Germinal center (tissue), 1 donor: ENCODE data around the gene FBXO44.

ENCODE experiments used
- DNase-seq: peaks from one replicate; pipeline ENCODE4 v3.0.0; 2012; ENCODE audit warnings: mixed read lengths, low spot score

The FBXO44 gene

DNA sequence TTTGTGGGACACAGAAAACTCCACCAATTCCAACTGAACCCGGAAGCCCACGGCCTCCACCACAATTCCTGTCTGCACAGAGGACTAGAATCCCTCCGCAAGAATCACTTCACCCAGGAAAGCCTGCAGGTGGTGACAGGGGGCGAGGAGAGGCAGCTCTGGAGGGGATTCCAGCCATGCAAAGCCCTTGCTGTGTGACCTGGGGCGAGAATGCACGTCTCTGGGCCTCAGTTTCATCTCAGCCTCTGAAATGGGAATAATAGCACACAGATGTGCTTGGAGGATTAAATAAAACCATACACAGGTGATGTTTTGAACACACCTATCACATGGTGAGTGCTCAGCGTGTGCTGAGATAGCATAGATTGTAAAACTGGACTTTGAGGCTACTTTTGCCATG, 14.6 kb upstream of the FBXO44 start:
- no peak for DNase-seq

GRCh38 chr1:11640944-11641343, 13.7 kb upstream of the FBXO44 start:
- no peak for DNase-seq

DNA sequence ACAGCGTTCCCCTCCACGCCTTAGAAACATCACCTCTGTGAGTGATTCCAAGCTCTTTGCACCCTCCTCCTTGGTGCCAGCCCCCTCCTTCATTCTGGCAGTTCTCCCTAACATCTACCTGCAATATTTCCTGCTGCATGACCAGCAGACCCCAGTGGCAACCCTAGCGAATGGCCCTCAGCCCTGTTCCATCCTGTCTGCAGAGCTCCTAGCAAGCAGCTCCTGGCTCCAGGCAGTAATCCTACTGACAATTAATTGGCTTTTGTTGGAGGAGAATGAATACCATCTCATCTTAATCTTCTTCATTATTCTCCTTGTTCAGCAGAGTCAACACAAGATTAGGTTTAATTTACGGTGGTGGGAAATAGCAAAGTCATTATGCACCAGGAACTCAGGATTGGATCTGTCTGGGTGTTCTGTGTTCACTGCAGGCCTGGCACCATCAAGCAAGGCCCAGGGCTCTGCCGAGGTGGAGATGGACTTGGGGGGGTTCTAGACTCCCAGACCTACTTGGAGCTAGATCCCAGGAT, 12.8 kb upstream of the FBXO44 start:
- no peak for DNase-seq

DNA sequence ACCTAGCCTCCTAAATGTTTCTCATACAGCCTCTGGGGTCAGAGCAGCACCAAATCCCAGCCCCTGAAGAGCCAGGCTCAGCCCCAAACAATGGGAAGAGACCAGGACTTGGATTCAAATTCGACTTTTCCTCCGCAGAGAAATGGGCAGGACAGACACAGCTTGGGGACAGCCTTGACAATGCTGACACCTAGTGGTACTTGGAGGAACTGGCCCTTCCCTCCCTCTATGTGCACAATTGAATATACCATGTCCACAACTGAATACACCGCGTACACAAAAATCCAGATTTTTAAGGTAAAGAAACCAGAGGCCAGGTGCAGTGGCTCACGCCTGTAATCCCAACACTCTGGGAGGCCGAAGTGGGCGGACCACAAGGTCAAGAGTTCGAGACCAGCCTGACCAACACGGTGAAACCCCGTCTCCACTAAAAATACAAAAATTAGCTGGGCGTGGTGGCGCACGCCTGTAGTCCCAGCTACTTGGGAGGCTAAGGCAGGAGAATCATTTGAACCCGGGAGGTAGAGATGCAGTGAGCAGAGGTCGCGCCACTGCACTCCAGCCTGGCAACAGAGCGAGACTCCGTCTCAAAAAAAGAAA, 12.2 kb upstream of the FBXO44 start:
- DNase-seq: peak; percentile 78

DNA sequence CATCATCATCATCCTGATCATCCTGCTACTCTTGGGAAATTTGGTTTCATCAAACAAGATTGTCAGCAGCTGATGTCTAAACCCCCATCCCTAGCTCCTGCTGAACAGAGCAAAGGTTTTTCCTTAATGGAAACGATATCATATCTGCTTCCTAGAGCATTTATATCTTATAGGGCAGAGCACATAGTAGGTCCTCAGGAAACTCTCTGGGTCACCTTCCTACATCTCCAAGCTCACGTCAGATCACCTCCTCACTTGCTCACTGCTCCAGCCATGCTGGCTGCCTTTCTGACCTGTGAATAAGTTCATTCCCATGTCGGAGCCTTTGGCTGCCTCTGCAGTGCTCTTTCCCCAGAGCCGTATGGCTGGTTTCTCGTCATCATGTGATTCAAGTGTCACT, 10.9 kb upstream of the FBXO44 start:
- DNase-seq: no peak

DNA sequence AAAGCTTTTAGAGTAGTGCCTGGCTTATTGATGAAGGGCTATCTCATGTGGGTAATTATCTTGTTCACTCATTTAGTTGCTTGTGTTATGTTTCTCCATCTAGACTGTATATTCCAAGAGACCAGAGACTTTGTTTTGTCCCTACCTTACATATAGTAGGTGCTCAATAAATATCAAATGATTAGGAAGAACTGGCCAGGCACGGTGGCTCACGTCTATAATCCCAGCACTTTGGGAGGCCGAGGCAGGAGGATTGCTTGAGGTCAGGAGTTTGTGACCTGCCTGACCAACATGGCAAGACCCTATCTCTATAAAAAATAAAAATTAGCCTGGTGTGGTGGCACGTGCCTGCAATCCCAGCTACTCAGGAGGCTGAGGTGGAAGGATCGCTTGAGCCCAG, 9.4 kb upstream of the FBXO44 start:
- no peak for DNase-seq

GRCh38 chr1:11645670-11646265, 8.9 kb upstream of the FBXO44 start:
- DNase-seq: peak; percentile 63

DNA sequence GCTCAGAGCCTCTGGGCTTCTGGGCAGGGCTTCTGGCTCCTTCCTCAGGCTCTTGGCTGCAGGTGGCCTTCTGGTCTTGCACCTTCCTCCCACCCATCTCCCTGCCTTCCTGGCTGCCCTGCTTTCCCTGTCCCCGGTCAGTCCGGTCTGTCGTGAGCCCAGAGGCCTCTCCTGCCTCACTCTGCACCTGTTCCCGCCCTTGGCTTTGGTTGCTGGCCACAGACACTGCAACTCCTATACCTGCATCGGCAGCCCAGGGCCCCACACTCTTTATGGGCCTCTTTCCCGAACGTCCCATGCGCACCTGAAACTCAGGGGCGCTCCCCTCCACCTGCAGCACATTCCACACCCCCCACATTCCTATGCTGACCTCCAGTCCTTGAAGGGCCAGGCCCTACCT, 8.4 kb upstream of the FBXO44 start:
- DNase-seq: no peak

- no peak for DNase-seq
Measured at GRCh38 chr1:11647333-11647732, 7.3 kb upstream of the FBXO44 start.

- DNase-seq: no peak
Measured at GRCh38 chr1:11648039-11648438, 6.6 kb upstream of the FBXO44 start.

- DNase-seq: peak; percentile 37
Measured at GRCh38 chr1:11648732-11649158, 5.9 kb upstream of the FBXO44 start.

- no peak for DNase-seq
Measured at GRCh38 chr1:11649237-11649623, 5.4 kb upstream of the FBXO44 start.

GRCh38 chr1:11649624-11650330, 4.9 kb upstream of the FBXO44 start:
- DNase-seq: no peak

DNA sequence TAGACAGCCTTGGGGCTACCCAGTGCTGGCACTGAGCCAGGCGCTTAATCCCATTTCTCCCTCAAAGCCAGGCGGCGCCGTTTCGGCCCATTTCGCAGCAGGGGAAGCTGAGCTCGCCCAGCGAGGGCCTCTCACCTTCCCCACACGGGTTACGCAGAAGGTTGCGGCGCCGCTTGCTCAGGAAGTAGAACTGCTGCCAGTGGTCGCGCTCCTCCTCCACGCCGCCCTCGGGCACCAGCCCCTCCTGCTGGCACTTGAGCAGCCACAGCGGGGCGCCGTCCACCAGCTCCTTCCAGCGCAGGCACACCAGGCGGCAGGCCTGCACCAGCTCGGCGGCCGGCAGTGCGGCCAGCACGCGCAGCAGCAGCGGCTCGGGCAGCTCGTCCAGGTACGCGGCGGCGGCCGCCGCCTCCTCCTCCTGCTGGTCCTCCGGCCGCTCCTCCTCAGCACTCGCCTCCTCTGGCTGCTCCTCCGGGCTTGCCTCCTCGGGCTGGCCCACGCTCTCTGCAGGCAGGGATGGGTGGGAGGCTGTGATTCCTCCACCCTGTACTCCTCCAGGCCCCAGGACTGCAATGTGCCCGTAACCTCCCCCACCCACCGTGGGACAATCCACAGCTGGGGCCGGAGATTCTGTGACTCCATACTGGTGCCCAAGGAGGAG, 4.2 kb upstream of the FBXO44 start:
- peak; percentile 63 for DNase-seq

DNA sequence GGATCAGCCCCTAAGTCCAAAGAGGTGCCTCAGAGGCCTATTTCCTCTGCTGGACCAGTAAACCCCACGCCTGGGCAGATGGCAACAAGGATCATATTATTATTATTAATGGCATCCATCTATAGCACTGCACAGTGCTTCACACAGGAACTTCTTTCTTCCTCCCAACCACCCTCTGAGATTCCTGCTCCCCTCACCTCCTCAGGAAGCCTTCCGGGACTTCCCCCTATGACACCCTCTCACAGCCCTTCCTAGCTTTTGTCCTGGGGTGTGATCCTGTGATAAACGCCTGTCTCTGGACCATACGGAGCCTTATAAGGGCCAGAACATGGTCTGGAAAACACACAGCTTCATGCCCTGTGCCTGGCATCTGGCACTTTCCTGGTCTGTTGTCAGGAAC, 3.7 kb upstream of the FBXO44 start:
- no peak for DNase-seq

DNA sequence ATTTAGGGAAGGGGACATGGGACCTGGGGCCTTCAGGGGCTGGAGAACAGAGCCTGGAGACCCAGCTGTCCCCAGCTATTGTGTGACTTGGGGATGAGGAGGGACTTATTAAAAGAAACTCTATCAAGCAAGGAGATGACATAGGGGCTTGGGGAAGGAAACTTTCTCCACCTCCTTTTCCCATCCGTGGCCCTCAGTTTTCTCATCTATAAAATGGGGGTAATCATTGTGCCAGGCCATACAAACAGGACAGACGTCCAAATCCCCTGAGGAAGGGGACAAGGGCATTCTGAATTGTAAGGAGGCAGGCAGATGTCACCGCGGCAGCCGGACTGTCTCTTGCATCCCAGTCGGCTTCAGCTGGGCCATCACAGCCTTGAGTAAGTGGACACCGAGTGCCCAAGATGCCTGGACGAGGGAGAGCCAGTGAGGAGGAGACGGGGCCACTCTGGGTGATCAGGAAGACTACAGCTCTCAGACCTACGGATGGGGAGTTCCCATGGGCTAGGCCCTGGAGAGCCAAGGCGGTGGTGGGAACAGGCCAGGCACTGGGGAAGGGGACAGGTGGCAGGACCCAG, 2.4 kb upstream of the FBXO44 start:
- no peak for DNase-seq

DNA sequence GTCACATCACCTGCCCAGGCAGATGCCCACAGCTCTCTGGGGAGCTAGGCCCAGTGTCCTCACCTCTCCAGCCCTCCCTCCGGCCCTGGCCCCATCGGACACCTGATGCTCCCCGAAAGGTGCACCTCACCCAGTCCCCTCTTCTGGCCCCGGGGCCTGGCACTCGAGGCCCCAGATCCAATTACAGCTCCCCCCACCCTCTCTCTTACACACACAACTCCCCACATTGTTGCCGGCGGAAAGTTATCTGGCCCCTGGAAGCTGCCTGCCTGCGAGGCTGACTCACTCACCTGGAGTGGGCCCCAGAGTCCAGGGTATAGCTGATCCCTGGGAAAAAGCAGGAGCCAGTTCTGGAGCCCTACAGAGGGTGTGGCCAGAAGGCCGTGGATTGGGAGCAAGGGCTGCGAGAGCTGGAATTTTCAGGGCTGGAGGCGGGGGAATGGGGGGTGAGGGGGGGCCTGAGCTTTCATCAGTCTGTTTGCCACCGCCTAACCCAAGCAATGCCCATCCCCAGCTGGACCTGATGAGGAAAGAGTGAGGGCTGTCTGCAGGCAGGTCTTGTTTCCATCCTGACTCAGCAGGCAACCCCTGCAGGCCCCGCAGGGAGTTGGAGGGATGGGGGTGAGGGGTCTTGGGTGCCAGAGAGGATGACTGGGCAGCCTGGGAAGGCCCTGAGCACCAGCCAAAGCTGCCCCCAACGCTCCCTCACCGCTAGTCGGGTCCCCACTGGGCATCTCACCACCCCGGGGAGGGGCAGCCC, 1.4 kb upstream of the FBXO44 start:
- no peak for DNase-seq

GRCh38 chr1:11653861-11654136, 878 bp upstream of the FBXO44 start:
- DNase-seq: no peak

- no peak for DNase-seq
Measured at GRCh38 chr1:11654939-11655808, 497 bp downstream of the FBXO44 start.

GRCh38 chr1:11657654-11658053, 3.0 kb downstream of the FBXO44 start:
- DNase-seq: no peak

- no peak for DNase-seq
Measured at GRCh38 chr1:11658542-11658941, 3.9 kb downstream of the FBXO44 start.
